Measurements from ENCODE around the gene DPM2.

GRCh38 chr9:127917603-127918002, 20.1 kb downstream of the DPM2 start:
- TF ChIP-seq CTCF (IDR thresholded peaks at IDR 0.05; ENCODE audit: low read depth, low read length) (no peak), EZH2phosphoT487 (IDR thresholded peaks at IDR 0.05; ENCODE audit: low read depth) (no peak)

All from OCI-LY3 (cell line).